Prostate gland (tissue), 2 donors: ENCODE measurements around the gene NAIF1.

Experiments
- POLR2A ChIP-seq: fragments of 450-650 bp; IDR thresholded peaks from one replicate; pipeline ENCODE4 v1.6.1; 2016; ENCODE audit warnings: antibody characterized with exemption, mild to moderate bottlenecking
- POLR2AphosphoS5 ChIP-seq: sonication (generic); formaldehyde crosslinking; IDR thresholded peaks from one replicate; pipeline ENCODE4 v1.6.1; 2017; ENCODE audit warnings: antibody characterized with exemption
- TF ChIP-seq, protein P1 (sequence below), 4 experiments: fragments of 200-600 bp in 2 of 4; fragments of 450-650 bp in 2 of 4; sonication (generic) in 2 of 4; IDR thresholded peaks; 1 replicate in 3 of 4; 2 replicates in 1 of 4; pipeline ENCODE4 v1.5.1; 2016 to 2019; ENCODE audit warnings: antibody characterized with exemption in 4 of 4, mild to moderate bottlenecking in 2 of 4, moderate library complexity in 2 of 4

DNA sequence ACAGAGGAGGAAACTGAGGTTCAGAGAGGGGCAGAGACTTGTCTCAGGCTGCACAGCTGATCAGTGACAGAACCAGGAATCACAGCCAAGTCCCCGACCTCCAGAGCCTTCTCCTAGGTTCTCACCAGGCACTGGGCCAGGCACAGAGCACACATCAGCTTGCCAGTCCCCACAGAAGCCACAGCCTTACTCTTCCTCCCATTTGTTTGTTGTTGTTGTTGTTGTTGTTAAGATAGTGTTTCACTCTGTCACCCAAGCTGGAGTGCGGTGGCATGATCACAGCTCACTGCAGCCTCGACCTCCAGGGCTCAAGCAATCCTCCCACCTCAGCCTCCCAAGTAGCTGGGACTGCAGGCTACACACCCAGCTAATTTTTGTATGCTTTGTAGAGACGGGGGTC, 41.4 kb downstream of the NAIF1 start:
- TF ChIP-seq, protein P1, sequence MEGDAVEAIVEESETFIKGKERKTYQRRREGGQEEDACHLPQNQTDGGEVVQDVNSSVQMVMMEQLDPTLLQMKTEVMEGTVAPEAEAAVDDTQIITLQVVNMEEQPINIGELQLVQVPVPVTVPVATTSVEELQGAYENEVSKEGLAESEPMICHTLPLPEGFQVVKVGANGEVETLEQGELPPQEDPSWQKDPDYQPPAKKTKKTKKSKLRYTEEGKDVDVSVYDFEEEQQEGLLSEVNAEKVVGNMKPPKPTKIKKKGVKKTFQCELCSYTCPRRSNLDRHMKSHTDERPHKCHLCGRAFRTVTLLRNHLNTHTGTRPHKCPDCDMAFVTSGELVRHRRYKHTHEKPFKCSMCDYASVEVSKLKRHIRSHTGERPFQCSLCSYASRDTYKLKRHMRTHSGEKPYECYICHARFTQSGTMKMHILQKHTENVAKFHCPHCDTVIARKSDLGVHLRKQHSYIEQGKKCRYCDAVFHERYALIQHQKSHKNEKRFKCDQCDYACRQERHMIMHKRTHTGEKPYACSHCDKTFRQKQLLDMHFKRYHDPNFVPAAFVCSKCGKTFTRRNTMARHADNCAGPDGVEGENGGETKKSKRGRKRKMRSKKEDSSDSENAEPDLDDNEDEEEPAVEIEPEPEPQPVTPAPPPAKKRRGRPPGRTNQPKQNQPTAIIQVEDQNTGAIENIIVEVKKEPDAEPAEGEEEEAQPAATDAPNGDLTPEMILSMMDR (IDR thresholded peaks at IDR 0.05) = no peak
- no peak for TF ChIP-seq POLR2A
- TF ChIP-seq POLR2AphosphoS5 = no peak
